ENCODE data around the gene METTL2B. TPM values are rescaled to one million over a fixed set of nuclear protein-coding genes. Genes with fewer than 3 reads are reported as not detected.
"Not testable (repeated sequence)": the region's sequence is repeated elsewhere in the genome, so short reads cannot be mapped to it uniquely, and the experiment has no call there.

METTL2B gene
- polyA plus RNA-seq, 1 donor, result 22.6 TPM

DNA sequence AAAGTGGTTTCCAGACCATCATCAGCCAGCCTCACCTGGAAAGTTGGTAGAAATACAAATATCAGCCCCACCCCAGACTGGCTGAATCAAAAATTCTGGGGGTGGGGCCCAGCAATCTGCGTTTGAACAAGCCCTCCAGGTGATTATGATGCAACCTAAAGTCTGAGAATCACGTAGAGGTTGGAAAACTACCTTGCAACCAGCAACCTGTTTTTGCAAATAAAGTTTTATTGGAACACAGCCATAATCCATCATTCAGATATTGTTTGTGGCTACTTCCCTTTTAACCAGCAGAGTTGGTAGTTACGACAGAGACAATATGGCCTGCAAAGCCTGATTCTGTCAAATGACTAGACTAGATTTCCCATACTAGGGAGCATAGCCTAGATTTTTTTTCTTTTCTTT lies 49.5 kb downstream of the METTL2B start:
- not testable (repeated sequence) for DNase-seq

DNA sequence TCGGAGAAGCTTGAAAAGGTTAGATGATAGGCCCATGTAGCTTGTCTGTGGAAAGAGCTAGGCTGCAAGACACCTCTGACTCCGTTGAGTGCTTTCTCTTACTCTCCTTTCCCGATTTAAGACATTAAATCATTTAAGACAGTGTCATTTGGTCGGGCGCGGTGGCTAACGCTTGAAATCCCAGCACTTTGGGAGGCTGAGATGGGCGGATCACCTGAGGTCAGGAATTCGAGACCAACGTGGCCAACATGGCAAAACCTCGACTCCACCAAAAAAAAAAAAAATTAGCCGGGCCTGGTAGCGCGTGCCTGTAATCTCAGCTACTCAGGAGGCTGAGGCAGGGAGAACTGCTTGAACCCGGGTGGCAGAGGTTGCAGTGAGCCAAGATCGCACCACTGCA lies 52.6 kb downstream of the METTL2B start:
- DNase-seq, result not testable (repeated sequence)

DNA sequence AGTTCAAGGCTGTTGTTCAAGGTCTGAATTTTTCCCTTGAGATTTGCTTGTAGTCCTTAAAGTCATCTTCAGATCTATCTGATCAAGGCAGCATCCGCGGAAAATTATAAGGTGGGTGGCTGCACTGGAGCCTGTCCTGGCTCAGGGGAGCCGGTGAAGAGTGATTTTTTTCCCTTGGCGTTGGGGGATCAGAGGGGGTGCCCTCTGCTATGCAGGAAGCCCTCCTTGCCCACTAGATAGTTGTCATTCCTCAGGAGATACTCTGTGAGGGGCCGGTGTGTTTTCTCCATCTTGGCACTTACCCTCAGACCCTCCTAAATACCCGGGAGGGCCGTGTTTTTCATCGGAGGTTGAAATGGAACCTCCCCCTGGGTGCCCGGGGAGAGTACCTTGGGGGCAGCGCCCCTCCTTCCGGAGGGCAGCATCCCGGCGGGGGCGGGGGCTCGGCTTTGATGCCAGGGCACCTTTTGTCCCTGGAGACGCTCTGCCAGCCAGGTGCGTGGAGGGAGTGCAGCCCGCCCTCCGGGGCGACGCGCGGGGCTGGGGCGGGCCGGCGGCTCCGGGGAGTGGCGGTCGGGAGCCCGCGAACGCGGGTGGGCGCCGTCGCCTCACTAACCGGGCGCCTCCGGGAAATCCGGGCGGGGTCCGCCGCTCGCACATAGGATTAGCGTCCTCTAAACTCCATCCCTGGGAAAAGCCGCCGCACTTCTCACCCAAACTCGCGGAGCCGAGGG lies 53.7 kb downstream of the METTL2B start:
- not testable (repeated sequence) for DNase-seq

DNA sequence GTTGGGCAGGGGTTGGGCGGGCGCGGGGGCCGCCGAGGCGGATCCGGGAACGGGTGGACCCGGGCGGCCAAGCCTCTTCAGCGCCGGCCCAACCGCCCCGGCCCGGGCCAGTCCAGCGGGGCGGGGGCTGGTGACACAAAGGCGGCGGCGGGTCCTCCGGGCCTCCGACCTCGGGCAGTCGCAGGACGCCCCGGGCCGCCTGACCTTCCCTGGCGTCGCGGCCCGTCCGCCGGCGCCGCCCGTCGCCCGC lies 54.2 kb downstream of the METTL2B start:
- DNase-seq, result no peak

DNA sequence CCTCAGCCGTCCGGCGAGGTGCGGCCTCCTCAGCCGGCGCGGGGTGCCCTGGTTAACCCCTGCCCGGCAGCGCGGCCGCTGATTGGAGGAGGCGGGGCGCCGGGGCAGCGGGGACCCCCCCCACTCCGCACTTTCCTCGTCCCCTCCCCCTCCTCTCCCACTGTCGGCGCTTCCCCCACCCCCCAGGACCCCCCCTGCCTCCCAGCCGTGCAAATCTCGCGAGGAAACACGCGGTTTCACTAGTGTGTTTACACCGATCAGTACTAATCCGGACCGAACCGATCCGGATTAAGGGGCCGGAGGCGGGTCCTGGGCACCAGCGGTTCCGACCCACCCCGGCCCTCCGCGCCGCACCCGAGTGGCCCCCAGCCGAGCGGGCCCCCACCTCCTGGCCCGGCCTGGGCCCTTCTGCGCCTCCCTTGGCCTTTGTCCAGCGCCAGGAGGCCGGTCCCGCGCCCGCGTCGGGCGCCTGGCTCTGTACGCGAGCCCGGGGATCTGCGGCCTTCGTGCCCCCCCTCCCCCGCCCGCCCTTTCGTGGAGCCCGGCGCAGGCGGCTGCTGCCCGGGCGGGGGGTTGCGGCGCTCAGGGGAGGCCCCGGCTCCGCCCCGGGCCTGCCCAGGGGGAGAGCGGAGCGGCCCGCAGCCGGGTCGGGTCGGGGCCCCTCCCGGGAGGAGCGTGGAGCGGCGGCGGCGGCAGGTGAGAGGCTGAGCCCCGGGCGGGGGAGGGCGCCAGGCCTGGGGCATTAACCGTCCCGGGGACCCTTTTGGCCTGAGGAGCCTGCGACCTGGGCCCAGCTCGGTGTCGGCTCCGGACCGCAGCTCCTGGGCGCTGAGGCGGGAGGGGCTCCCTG lies 54.8 kb downstream of the METTL2B start:
- DNase-seq, result peak; percentile 89

DNA sequence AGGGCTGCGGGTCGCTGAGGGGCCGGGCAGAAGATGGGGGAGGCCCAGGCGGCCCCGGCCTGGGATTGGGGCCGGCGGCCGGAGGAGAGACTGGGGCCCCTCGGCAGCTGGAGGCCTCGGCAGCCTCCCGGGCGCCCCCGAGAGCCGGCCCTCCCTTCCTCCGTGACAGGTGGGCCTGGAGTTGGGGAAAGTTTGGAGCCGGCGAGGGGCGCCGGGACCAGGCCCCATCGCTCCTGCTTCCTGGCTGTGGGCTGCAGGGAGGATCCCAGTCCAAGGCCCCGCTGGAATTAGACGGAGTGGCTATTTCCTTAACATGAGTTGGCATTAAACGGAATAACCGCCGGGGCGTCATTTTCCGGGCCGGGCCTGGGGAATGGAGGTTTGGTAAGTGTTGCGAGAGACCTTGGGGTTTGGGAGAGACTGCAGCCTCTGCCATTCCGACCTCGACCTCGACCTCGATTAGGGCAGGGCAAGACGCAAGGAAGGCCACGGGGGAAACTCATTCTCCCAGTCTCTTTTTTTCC lies 55.5 kb downstream of the METTL2B start:
- not testable (repeated sequence) for DNase-seq

DNA sequence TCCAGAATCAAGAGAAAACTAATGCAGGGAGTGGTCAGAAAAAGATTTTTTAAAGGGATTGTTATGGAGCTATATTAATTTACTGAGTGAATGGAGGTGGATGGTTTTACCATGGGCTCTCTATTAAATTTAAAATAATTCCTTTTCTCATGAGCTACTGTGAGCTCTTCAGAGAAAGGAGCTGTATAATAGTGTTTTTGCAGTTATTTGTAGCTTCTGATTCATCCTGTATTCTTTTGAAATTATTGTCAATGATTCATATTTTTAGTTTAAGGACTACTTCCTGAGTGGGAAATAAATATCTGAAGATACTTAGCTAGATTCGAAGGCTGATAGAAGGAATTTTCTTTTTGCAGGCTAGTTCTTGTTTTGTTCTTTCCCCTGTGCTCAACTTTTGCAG lies 56.4 kb downstream of the METTL2B start:
- not testable (repeated sequence) for DNase-seq

DNA sequence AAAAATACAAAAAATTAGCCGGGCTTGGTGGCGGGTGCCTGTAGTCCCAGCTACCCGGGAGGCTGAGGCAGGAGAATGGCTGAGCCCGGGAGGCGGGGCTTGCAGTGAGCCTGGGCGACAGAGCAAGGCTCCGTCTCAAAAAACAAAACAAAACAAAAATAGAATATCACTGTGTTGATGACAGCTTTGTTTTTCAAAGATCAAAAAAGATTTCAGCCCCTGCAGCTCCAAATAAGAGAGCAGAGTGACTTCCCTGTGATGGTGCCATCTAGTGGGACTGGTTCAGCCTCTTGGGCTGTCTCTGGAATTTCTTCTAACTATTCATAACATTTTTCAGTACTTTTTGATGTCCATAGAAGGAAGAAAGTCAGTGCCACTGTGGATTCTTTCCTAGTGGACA lies 60.9 kb downstream of the METTL2B start:
- not testable (repeated sequence) for DNase-seq

DNA sequence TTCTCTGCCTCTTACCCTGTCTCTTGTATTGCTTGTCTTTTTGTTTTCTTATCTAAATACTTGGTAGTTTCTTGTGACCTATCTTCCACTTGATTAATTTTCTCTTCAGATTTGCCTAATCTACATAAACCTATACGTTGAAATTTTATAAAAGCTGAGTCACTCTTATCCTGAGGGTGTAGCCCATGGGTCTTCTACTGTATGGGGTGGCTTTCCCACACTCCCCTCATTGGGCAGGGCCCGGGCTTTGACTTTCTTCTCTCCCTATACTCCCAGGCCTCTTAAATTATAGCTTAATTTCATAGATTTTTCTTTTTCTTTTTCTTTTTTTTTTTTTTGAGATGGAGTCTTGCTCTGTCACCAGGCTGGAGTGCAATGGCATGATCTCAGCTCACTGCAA lies 66.0 kb downstream of the METTL2B start:
- DNase-seq, result not testable (repeated sequence)

DNA sequence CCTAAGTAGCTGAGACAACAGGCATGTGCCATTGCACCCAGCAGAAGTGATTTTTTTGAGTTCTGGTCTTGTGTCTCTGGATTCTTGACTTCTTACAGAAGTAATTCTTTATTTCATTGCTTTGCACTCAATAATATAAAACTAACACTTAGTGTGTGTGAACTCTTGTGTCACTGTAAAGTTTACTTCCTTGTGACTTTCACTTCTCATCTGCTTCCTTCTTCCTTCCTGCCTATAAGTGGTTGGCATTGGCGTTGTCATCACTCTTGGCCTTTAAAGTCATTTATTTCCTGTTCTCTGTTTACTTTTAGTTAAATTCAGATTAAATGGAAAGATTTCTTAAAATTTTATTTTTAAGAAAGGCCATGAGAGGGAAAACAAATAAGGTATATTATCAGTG lies 66.8 kb downstream of the METTL2B start:
- not testable (repeated sequence) for DNase-seq

DNA sequence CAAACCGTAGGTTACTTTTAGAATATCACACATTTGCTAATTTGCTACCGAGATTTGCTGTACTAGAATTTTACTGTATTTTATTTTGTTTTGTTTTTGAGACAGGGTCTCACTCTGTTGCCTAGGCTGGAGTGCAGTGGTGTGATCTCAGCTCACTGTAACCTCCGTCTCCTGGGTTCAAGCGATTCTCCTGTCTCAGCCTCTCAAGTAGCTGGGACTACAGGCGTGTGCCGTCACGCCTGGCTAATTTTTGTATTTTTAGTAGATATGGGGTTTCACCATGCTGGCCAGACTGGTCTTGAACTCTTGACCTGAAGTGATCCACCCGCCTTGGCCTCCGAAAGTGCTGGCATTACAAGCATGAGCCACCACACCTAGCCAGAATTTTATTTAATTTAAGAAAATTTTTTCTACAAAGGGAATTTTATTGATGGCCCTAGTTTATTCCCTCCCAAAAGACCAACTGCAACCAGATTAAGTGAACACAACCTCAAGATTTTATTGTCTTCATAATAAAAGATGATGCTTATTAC lies 69.8 kb downstream of the METTL2B start:
- not testable (repeated sequence) for DNase-seq

DNA sequence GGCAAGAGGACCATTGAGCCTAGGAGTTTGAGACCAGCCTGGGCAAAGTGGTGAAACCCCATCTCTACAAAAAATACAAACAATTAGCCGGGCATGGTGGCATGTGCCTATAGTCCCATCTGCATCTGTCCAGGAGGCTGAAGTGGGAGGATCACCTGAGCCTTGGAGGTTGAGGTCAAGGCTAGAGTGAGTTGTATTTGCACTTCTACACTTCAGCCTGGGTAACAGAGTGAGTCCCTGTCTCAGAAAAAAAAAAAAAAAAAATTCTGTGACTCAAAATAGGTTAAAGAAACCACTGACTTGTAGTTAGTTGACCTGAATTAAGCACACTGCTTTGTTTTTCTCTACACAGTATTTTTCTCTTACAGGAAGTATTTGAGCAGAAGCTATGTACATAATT lies 74.4 kb downstream of the METTL2B start:
- no peak for DNase-seq

DNA sequence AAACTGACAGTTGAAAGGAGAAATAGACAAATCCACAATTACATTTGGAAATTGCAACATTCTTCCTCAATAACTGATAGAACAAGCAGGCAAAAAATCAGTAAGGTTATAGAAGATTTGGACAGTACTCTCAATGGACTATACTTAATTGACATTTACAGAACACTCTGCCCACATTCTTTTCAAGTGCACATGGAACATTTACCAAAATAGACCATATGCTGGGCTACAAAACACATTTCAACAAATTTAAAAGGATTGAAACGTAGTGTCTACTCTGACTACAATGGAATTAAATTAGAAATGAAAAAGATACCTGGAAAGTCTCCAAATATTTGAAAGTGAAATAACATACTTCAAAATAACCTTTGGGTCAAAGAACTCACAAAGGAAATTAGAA lies 77.8 kb downstream of the METTL2B start:
- not testable (repeated sequence) for DNase-seq

Other genes with a start within 250 kb of the METTL2B start
- 0.05 TPM for gene LEP, start 235.5 kb upstream of the METTL2B start, polyA plus RNA-seq (ENCODE audit: insufficient read length)
- gene RBM28, start 132.8 kb upstream of the METTL2B start, polyA plus RNA-seq (ENCODE audit: insufficient read length), result 43.3 TPM
- 32.9 TPM for gene PRRT4, start 115.1 kb upstream of the METTL2B start, polyA plus RNA-seq (ENCODE audit: insufficient read length)
- 23.2 TPM for gene IMPDH1, start 66.8 kb upstream of the METTL2B start, polyA plus RNA-seq (ENCODE audit: insufficient read length)
- 12.9 TPM for gene HILPDA, start 20.9 kb upstream of the METTL2B start, polyA plus RNA-seq (ENCODE audit: insufficient read length)
- 2.1 TPM for gene GARIN1A, start 195.5 kb downstream of the METTL2B start, polyA plus RNA-seq (ENCODE audit: insufficient read length)

Measured in hindlimb muscle (tissue), 1 donor.